K562 (cell line): ENCODE data around the gene CAMK2G.
A peak's percentile ranks its signal among the peaks of the same experiment; 100 is the strongest.

Experiments
- BRD4 ChIP-seq: fragments of 200-600 bp; sonication (generic); IDR thresholded peaks from 2 replicates; pipeline ENCODE4 v1.6.1; 2017; ENCODE audit warnings: inconsistent platforms
- CTCF ChIP-seq, 3 experiments: IDR thresholded peaks in 2 of 3; conservative IDR thresholded peaks in 1 of 3; 2 replicates each; pipeline ENCODE4 v1.5.1; 2011 to 2012; ENCODE audit warnings: low read length in 3 of 3, mild to moderate bottlenecking in 3 of 3, control low read depth in 2 of 3, improper control_type of control experiment in 1 of 3, inconsistent platforms in 1 of 3, low read depth in 1 of 3, mixed read lengths in 1 of 3, moderate library complexity in 1 of 3; ENCODE audit not compliant: insufficient read depth in 2 of 3
- HDAC6 ChIP-seq: IDR thresholded peaks from 2 replicates; pipeline ENCODE4 v1.6.1; 2012; ENCODE audit warnings: low read depth, mild to moderate bottlenecking, control low read depth, inconsistent platforms, low read length, moderate library complexity
- NKRF ChIP-seq: fragments of 450-650 bp; IDR thresholded peaks from 2 replicates; pipeline ENCODE4 v1.6.1; 2016; ENCODE audit warnings: borderline replicate concordance
- PCBP1 ChIP-seq: fragments of 200-400 bp; formaldehyde crosslinking; IDR thresholded peaks from 2 replicates; pipeline ENCODE4 v1.6.1; 2018; ENCODE audit warnings: mild to moderate bottlenecking, low read depth, low read length; ENCODE audit not compliant: poor library complexity, severe bottlenecking
- PYGO2 ChIP-seq: fragments of 450-650 bp; IDR thresholded peaks from 2 replicates; pipeline ENCODE4 v1.6.1; 2016; ENCODE audit warnings: mild to moderate bottlenecking, missing genetic modification characterization, moderate library complexity, missing compliant biosample characterization

GRCh38 chr10:73773152-73773879 is 101.0 kb downstream of the CAMK2G start:
- TF ChIP-seq NKRF (peak; percentile 8; the same call in 1 of the 2 replicates), BRD4 (no peak), HDAC6 (no peak), PCBP1 (no peak), CTCF (IDR thresholded peaks at IDR 0.05 in 2 of 3, conservative IDR thresholded peaks at IDR 0.05 in 1 of 3; ENCODE audit: insufficient read depth in 2 of 3, low read depth in 1 of 3, low read length in 3 of 3) (no peak; a peak in 1 of 6 replicates), PYGO2 (no peak)
